ENCODE results near the gene COL11A2.
"Not testable (repeated sequence)": the region's sequence is repeated elsewhere in the genome, so short reads cannot be mapped to it uniquely, and the experiment has no call there.

The COL11A2 gene

DNA sequence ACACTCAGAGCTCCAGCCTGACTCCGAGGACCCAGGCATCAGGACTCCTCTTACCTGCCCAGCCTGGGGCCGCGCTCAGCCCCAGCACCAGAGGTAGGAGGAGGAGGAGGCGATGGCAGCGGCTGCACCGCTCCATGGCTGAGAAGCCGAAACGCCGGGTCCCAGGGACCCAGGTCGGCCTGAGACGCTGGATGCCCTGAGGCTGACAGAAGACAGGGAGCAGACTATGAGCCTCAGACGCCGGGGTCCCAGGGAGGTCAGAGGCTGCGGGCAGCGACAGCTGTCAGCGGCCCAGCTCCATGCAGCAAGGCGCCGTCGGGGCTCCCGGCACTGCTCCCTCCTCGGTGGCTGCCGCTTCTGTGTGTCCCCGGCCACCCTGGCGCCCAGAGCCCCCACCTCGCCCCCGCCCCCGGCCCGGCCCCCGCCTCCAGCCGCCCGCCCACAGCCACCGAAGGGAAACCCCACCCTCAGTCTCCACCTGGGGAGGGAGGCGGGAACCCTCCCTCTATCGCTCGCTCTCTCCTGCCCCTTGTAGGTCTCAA is at the start of gene COL11A2:
TSS of gene COL11A2 (minus strand) at position 363 of the 542 bp plus-strand sequence. CDS start at position 136, 227 bp downstream.
- no peak within 1 kb of the TSS for H3K4me3 ChIP-seq (replicated peaks; ENCODE audit: low read depth, low read length)
- TF ChIP-seq, protein P1, sequence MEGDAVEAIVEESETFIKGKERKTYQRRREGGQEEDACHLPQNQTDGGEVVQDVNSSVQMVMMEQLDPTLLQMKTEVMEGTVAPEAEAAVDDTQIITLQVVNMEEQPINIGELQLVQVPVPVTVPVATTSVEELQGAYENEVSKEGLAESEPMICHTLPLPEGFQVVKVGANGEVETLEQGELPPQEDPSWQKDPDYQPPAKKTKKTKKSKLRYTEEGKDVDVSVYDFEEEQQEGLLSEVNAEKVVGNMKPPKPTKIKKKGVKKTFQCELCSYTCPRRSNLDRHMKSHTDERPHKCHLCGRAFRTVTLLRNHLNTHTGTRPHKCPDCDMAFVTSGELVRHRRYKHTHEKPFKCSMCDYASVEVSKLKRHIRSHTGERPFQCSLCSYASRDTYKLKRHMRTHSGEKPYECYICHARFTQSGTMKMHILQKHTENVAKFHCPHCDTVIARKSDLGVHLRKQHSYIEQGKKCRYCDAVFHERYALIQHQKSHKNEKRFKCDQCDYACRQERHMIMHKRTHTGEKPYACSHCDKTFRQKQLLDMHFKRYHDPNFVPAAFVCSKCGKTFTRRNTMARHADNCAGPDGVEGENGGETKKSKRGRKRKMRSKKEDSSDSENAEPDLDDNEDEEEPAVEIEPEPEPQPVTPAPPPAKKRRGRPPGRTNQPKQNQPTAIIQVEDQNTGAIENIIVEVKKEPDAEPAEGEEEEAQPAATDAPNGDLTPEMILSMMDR (IDR thresholded peaks at IDR 0.05; ENCODE audit: insufficient read depth, low read length, poor library complexity, severe bottlenecking): no peak
- no peak for DNase-seq (ENCODE audit: extremely low read depth, insufficient read length)
- peaks cover 13% of the 10 kb centered on the region for H3K36me3 ChIP-seq (ENCODE audit: control insufficient read depth, insufficient read depth, low read length)
- peaks cover 3% of the 10 kb centered on the region for H3K27me3 ChIP-seq (replicated peaks; ENCODE audit: control insufficient read depth, insufficient read depth, low read length)

DNA sequence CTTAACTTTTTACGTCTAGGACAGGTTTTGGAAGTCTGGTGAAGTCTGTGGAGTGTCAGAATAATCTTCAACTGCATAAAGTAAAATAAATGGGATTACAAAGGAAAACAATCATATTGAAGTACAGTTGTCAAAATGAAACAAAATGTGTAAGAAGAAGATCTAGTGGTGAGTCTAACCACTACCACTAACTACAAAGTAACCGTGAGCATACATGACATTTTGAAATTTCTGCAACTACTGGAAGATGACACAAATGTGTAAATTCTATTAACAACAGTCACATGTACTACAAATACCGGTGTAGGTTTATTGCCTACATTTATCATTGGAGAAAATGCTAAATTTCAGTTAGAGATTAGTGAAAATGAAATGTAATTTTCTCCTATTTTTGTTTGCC is 49.7 kb upstream of the COL11A2 start:
- H3K27me3 ChIP-seq (replicated peaks; ENCODE audit: control insufficient read depth, insufficient read depth, low read length): no peaks in the 10 kb centered on the region
- H3K36me3 ChIP-seq (ENCODE audit: control insufficient read depth, insufficient read depth, low read length): no peaks in the 10 kb centered on the region
- TF ChIP-seq, protein P1 (IDR thresholded peaks at IDR 0.05; ENCODE audit: insufficient read depth, low read length, poor library complexity, severe bottlenecking): no peak
- no peak overlapping the region for H3K4me3 ChIP-seq (replicated peaks; ENCODE audit: low read depth, low read length)
- DNase-seq (ENCODE audit: extremely low read depth, insufficient read length): no peak

DNA sequence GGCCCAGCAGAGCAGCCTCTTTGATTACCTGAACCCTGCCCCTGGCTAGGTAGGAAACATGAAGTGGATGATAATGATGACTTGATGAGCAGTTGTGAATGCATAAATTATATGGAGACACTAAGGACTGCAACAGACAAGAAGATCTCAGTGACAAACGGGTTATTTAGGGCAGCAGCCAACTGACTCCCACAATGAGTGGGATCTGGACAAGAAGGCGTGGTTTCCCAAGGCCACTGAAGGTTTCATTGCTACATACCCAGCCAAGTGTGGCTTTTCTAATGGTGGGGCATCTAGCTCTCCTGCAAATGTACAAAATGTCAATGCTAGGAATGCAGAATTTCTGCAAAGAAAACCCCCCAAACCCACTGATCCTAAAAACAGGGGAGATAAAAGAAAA is 45.5 kb upstream of the COL11A2 start:
- no peaks in the 10 kb centered on the region; the same call in 1 of the 2 replicates for H3K27me3 ChIP-seq (replicated peaks; ENCODE audit: control insufficient read depth, insufficient read depth, low read length)
- DNase-seq (ENCODE audit: extremely low read depth, insufficient read length): no peak
- no peaks in the 10 kb centered on the region for H3K36me3 ChIP-seq (ENCODE audit: control insufficient read depth, insufficient read depth, low read length)
- H3K4me3 ChIP-seq (replicated peaks; ENCODE audit: low read depth, low read length): no peak overlapping the region
- TF ChIP-seq, protein P1 (IDR thresholded peaks at IDR 0.05; ENCODE audit: insufficient read depth, low read length, poor library complexity, severe bottlenecking): no peak

DNA sequence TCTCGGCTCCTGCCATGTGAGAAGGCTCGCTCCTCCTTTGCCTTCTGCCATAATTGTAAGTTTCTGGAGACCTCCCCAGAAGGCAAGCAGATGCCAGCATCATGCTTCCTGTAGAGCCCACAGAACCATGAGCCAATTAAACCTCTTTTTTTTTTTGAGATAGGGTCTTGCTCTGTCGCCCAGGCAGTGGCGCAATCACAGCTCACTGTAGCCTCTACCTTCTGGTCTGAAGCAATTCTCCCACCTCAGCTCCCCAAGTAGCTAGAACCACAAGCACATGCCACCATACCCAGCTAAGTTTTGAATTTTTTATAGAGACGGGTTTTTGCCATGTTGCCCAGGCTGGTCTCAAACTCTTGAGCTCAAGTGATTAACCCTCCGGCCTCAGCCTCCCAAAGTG is 44.6 kb upstream of the COL11A2 start:
- H3K36me3 ChIP-seq (ENCODE audit: control insufficient read depth, insufficient read depth, low read length): no peaks in the 10 kb centered on the region
- no peak for DNase-seq (ENCODE audit: extremely low read depth, insufficient read length)
- H3K27me3 ChIP-seq (replicated peaks; ENCODE audit: control insufficient read depth, insufficient read depth, low read length): no peaks in the 10 kb centered on the region; the same call in 1 of the 2 replicates
- no peak overlapping the region for H3K4me3 ChIP-seq (replicated peaks; ENCODE audit: low read depth, low read length)
- TF ChIP-seq, protein P1 (IDR thresholded peaks at IDR 0.05; ENCODE audit: insufficient read depth, low read length, poor library complexity, severe bottlenecking): no peak

DNA sequence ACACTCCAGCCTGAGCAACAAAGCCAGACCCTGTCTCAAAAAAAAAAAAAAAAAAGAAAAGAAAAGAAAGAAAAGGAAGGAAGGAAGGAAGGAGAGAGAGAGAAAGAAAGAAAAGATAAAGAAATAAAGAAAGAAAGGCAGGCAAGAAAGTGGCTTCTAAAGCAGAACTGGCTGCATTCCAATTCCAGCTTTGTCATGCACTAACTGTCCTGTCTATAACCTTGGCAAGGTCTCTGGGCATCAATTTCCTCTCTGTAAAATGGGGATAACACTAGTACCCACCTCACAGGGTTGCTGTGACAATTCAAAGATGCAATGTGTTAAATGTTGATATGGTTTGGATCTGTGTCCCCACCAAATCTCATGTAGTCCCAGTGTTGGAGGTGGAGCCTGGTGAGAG is 44.1 kb upstream of the COL11A2 start:
- Histone ChIP-seq H3K36me3 (ENCODE audit: control insufficient read depth, insufficient read depth, low read length) (no peaks in the 10 kb centered on the region), H3K27me3 (replicated peaks; ENCODE audit: control insufficient read depth, insufficient read depth, low read length) (no peaks in the 10 kb centered on the region; the same call in 1 of the 2 replicates), H3K4me3 (replicated peaks; ENCODE audit: low read depth, low read length) (no peak overlapping the region)
- TF ChIP-seq, protein P1 (IDR thresholded peaks at IDR 0.05; ENCODE audit: insufficient read depth, low read length, poor library complexity, severe bottlenecking): no peak
- DNase-seq (ENCODE audit: extremely low read depth, insufficient read length): no peak

DNA sequence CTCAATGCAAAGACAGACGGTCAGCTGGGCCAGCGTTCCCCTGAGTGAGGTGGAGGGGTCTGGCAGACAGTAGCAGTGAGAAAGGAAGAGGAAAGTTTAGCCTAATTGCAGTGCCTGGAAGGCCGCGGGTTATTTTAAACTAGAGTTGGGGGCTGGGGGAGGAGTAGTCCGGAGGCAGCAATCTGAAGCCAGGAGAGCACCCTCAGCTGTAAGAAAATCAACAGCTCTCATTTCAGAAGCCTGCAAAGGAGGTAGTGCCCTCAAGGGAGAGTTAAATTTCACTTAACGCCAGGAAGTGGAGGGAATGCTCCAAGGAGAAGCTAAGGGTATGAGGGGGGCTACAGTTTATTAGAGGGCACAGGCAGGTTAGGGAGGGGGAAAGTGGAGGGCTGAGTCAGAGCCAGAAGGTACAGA is 43.0 kb upstream of the COL11A2 start:
- H3K36me3 ChIP-seq (ENCODE audit: control insufficient read depth, insufficient read depth, low read length): no peaks in the 10 kb centered on the region
- TF ChIP-seq, protein P1 (IDR thresholded peaks at IDR 0.05; ENCODE audit: insufficient read depth, low read length, poor library complexity, severe bottlenecking): no peak

DNA sequence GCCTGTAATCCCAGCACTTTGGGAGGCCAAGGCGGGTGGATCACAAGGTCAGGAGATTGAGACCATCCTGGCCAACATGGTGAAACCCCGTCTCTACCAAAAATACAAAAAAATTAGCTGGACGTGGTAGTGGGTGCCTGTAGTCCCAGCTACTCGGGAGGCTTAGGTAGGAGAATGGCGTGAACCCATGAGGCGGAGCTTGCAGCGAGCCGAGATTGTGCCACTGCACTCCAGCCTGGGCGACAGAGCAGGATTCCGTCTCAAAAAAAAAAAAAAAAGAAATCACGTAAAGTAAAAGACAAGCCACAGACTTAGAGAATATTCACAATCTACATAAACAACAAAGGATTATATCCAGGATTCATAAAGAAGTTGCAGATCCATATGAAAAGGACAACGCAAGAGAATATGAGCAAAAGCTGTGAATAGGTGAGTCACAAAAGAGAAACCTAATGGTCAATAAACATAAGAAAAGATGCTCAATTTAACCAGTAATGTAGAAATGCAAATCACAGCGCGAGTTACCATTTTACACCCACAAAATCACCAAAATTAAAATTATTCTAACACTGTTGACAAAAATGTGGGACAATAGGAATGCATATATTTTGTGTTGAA is 34.3 kb upstream of the COL11A2 start:
- H3K4me3 ChIP-seq (replicated peaks; ENCODE audit: low read depth, low read length); H3K36me3 ChIP-seq (ENCODE audit: control insufficient read depth, insufficient read depth, low read length); DNase-seq (ENCODE audit: extremely low read depth, insufficient read length); H3K27me3 ChIP-seq (replicated peaks; ENCODE audit: control insufficient read depth, insufficient read depth, low read length): not testable (repeated sequence)

More for the DNA sequence above, 43.0 kb upstream of the COL11A2 start:
- no peak for DNase-seq (ENCODE audit: extremely low read depth, insufficient read length)
- no peak overlapping the region for H3K4me3 ChIP-seq (replicated peaks; ENCODE audit: low read depth, low read length)
- no peaks in the 10 kb centered on the region; the same call in 1 of the 2 replicates for H3K27me3 ChIP-seq (replicated peaks; ENCODE audit: control insufficient read depth, insufficient read depth, low read length)
